ENCODE data around the gene PHACTR1. TPM values are rescaled to one million over a fixed set of nuclear protein-coding genes. Genes with fewer than 3 reads are reported as not detected.

PHACTR1 gene
- total and polyA plus RNA-seq, 7 donors: 0.60 to 7.5 (median 3.7) TPM

DNA sequence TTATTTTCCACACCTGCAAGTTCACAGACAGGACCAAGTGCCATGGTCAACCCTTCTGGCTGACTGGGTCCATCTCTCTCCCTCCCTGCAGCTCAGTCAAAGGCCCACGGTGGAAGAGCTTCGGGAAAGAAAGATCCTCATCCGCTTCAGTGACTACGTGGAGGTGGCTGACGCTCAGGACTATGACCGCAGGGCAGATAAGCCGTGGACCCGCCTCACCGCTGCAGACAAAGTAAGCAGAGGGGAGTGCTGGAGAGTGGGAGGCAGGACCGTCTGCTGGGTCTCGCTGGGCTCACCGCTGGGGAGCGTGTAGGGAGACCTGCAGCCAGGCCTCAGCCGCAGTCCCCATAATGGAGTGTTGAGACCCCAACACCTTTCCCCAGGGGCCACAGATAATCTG is 566.8 kb downstream of the PHACTR1 start:
- H3K9me3 ChIP-seq: peaks cover 0 to 12% (median 5%) of the 10 kb centered on the region in 4 donors
- no peak overlapping the region for H3K27ac ChIP-seq
- no peak for DNase-seq
- 94 to 95% methylated on average over 14 of the region's 14 CpGs for WGBS, 2 donors
- intact Hi-C loops (cut with DNase I): no loop called here
- H3K4me3 ChIP-seq: no peak overlapping the region
- no peaks in the 10 kb centered on the region for H3K27me3 ChIP-seq
- no peaks in the 10 kb centered on the region for H3K36me3 ChIP-seq
- TF ChIP-seq POLR2AphosphoS5 (IDR thresholded peaks at IDR 0.05) (no peak), POLR2A (IDR thresholded peaks at IDR 0.05) (no peak), EP300 (IDR thresholded peaks at IDR 0.05) (no peak)
- TF ChIP-seq, protein P1, sequence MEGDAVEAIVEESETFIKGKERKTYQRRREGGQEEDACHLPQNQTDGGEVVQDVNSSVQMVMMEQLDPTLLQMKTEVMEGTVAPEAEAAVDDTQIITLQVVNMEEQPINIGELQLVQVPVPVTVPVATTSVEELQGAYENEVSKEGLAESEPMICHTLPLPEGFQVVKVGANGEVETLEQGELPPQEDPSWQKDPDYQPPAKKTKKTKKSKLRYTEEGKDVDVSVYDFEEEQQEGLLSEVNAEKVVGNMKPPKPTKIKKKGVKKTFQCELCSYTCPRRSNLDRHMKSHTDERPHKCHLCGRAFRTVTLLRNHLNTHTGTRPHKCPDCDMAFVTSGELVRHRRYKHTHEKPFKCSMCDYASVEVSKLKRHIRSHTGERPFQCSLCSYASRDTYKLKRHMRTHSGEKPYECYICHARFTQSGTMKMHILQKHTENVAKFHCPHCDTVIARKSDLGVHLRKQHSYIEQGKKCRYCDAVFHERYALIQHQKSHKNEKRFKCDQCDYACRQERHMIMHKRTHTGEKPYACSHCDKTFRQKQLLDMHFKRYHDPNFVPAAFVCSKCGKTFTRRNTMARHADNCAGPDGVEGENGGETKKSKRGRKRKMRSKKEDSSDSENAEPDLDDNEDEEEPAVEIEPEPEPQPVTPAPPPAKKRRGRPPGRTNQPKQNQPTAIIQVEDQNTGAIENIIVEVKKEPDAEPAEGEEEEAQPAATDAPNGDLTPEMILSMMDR (IDR thresholded peaks at IDR 0.05): no peak
- H3K4me1 ChIP-seq: no peaks in the 10 kb centered on the region

DNA sequence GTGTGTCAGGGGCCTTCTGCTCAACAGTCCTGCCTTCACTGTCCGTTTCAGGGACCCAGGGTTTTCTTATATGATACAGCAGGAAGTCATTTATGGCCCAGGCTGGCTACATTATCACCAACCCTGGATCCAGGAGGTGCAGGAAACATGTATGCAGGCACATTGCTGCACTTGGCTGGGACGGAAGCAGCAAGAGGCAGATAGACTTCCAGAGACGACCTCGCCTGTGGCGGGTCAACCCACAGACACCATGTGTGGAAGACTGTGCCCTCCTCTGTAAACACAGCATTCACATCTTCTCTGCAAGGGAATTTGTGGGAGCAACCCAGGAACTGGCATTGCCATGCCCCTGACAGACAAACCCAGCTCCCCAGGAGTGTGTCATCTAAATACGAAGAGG is 568.1 kb downstream of the PHACTR1 start:
- Histone ChIP-seq H3K4me1 (no peaks in the 10 kb centered on the region), H3K27ac (no peak overlapping the region), H3K36me3 (peaks cover 0 to 4% (median 0%) of the 10 kb centered on the region in 4 donors), H3K4me3 (no peak overlapping the region), H3K9me3 (peaks cover 0 to 12% (median 5%) of the 10 kb centered on the region in 4 donors), H3K27me3 (no peaks in the 10 kb centered on the region)
- no peak for DNase-seq
- intact Hi-C loops (cut with DNase I): no loop called here
- 83 to 91% methylated on average over 6 of the region's 6 CpGs for WGBS, 2 donors
- TF ChIP-seq EP300 (IDR thresholded peaks at IDR 0.05): no peak
- TF ChIP-seq POLR2AphosphoS5 (IDR thresholded peaks at IDR 0.05): no peak
- no peak for TF ChIP-seq POLR2A (IDR thresholded peaks at IDR 0.05)
- TF ChIP-seq, protein P1 (IDR thresholded peaks at IDR 0.05): no peak

DNA sequence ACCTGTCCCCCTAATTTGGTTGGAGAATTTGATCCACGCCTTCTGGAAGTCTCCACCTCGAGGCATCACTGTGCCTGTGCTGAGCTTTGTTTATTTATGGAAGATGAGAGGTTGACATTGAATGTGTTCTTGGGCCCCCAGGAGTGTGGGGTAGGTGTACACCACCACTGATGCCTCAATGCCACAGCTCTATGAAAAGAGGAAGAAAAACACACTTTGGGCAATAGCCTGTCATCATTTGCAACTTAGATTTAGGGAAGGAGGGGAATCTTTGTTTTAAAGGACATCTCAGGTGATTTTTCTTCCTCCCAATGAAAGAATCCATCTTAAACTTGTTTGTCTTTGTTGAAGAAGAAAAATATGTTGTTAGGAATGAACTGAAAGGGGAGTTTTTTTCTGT is 569.1 kb downstream of the PHACTR1 start:
- Histone ChIP-seq H3K36me3 (peaks cover 0 to 4% (median 0%) of the 10 kb centered on the region in 4 donors), H3K27me3 (no peaks in the 10 kb centered on the region), H3K4me3 (no peak overlapping the region), H3K9me3 (peaks cover 0 to 12% (median 5%) of the 10 kb centered on the region in 4 donors), H3K27ac (no peak overlapping the region), H3K4me1 (no peaks in the 10 kb centered on the region)
- intact Hi-C loops (cut with DNase I): no loop called here
- no peak for TF ChIP-seq POLR2AphosphoS5 (IDR thresholded peaks at IDR 0.05)
- TF ChIP-seq, protein P1 (IDR thresholded peaks at IDR 0.05): no peak
- TF ChIP-seq EP300 (IDR thresholded peaks at IDR 0.05): no peak
- no peak for TF ChIP-seq POLR2A (IDR thresholded peaks at IDR 0.05)
- 74 to 83% methylated on average over 2 of the region's 2 CpGs for WGBS, 2 donors
- DNase-seq: no peak

DNA sequence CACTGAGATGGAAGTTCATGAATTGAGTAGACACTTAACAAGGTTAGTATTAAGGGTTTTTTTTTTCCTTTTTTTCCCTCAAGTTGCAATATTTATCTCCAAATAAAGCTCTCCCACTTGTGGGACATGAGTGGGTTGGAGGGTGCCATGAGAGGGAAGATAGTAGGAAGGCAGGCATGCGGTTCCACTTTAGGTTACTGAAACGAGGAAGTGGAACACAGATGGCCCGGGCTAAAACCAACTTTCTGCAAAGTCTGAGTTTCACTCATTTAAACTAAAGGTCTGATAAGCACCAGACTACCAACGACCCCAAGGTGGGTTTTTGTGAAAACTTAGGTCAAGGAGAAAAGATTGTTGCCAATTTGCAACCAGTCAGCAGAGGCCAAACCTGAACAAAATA is 569.6 kb downstream of the PHACTR1 start:
- Histone ChIP-seq H3K36me3 (peaks cover 0 to 4% (median 0%) of the 10 kb centered on the region in 4 donors), H3K27me3 (no peaks in the 10 kb centered on the region), H3K4me1 (no peaks in the 10 kb centered on the region), H3K9me3 (peaks cover 0 to 12% (median 5%) of the 10 kb centered on the region in 4 donors), H3K4me3 (no peak overlapping the region), H3K27ac (no peak overlapping the region)
- intact Hi-C loops (cut with DNase I): no loop called here
- TF ChIP-seq, protein P1 (IDR thresholded peaks at IDR 0.05): no peak
- TF ChIP-seq POLR2AphosphoS5 (IDR thresholded peaks at IDR 0.05) (no peak), POLR2A (IDR thresholded peaks at IDR 0.05) (no peak), EP300 (IDR thresholded peaks at IDR 0.05) (no peak)
- DNase-seq: no peak
- WGBS, 2 donors: 57 to 87% methylated on average over 4 of the region's 4 CpGs

DNA sequence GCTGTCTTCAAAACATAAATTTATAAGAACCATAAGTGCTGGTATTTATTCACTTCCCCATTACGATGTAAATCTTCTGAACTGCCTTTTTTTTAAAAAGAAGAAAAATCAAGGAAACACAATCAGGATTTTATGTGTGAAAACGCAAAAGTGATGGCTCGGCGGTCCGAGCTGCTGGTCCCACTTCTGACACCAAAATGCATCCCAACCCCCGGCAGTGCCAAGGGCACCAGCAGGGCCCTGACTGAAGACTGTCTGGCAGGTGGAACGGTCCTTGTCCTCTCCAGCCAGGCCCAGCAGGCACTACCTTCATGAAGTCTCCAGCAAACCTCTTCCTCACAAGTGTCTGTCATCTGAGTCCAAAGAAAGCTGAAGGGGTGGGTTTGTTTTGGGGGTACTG is 570.5 kb downstream of the PHACTR1 start:
- intact Hi-C loops (cut with DNase I): no loop called here
- DNase-seq: no peak
- Histone ChIP-seq H3K4me1 (no peaks in the 10 kb centered on the region), H3K9me3 (peaks cover 0 to 12% (median 5%) of the 10 kb centered on the region in 4 donors), H3K36me3 (peaks cover 0 to 4% (median under 1%) of the 10 kb centered on the region in 4 donors), H3K27me3 (no peaks in the 10 kb centered on the region), H3K4me3 (no peak overlapping the region), H3K27ac (no peak overlapping the region)
- TF ChIP-seq POLR2AphosphoS5 (IDR thresholded peaks at IDR 0.05): no peak
- no peak for TF ChIP-seq EP300 (IDR thresholded peaks at IDR 0.05)
- TF ChIP-seq, protein P1 (IDR thresholded peaks at IDR 0.05): no peak
- TF ChIP-seq POLR2A (IDR thresholded peaks at IDR 0.05): no peak
- 90 to 97% methylated on average over 7 of the region's 7 CpGs for WGBS, 2 donors
